ENCODE results near the gene ANAPC10. TPM values are rescaled to one million over a fixed set of nuclear protein-coding genes. Genes with fewer than 3 reads are reported as not detected.

Gene ANAPC10
- total and polyA plus RNA-seq, 2 of the 4 experiments (the other 2 are of a cell fraction), result 17.1 to 22.4 TPM

DNA sequence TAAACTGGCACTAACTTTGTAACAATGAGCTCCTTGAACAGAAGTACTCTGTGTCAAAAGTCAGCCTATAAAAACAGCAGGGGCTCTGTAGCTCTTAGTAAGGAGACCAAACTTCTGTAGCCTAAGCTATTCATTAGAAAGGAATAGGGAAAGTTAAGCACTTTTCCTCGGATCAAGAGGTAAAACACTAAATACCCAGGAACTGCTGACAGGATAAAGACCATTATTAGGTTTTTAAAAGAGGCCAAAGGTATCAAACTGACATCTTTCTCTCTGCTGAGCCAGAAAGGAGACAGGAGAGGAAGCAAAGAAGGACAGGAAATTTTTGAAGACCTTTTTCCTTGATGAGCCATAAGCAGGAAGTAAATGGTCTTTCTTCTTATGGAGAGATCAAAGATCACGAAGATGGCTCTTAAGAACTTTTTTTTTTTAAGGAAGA, 31.9 kb downstream of the ANAPC10 start:
- BruUV-seq (replicated peaks), result no TSS peak
- TF ChIP-seq CEBPB (IDR thresholded peaks at IDR 0.05; ENCODE audit: low read depth, low read length) (no peak), RFX5 (IDR thresholded peaks at IDR 0.05; ENCODE audit: low read depth, low read length) (no peak), BHLHE40 (IDR thresholded peaks at IDR 0.05; ENCODE audit: low read depth, low read length) (no peak), POLR2A (IDR thresholded peaks at IDR 0.05; ENCODE audit: low read depth, low read length) (no peak), RAD21 (IDR thresholded peaks at IDR 0.05; ENCODE audit: low read length) (no peak), FOS (IDR thresholded peaks at IDR 0.05; ENCODE audit: low read depth, low read length) (no peak), NFE2L2 (IDR thresholded peaks at IDR 0.05; ENCODE audit: low read depth, low read length) (no peak), MAZ (IDR thresholded peaks at IDR 0.05; ENCODE audit: borderline replicate concordance, low read depth, low read length) (no peak), MAFK (IDR thresholded peaks at IDR 0.05; ENCODE audit: low read depth, low read length) (no peak), MXI1 (IDR thresholded peaks at IDR 0.05; ENCODE audit: borderline replicate concordance, low read depth, low read length) (no peak), CHD1 (IDR thresholded peaks at IDR 0.05; ENCODE audit: low read depth, low read length) (no peak)
- TF ChIP-seq, protein P1, sequence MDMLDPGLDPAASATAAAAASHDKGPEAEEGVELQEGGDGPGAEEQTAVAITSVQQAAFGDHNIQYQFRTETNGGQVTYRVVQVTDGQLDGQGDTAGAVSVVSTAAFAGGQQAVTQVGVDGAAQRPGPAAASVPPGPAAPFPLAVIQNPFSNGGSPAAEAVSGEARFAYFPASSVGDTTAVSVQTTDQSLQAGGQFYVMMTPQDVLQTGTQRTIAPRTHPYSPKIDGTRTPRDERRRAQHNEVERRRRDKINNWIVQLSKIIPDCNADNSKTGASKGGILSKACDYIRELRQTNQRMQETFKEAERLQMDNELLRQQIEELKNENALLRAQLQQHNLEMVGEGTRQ (IDR thresholded peaks at IDR 0.05; ENCODE audit: low read depth, low read length), result no peak
- TF ChIP-seq, protein P2, sequence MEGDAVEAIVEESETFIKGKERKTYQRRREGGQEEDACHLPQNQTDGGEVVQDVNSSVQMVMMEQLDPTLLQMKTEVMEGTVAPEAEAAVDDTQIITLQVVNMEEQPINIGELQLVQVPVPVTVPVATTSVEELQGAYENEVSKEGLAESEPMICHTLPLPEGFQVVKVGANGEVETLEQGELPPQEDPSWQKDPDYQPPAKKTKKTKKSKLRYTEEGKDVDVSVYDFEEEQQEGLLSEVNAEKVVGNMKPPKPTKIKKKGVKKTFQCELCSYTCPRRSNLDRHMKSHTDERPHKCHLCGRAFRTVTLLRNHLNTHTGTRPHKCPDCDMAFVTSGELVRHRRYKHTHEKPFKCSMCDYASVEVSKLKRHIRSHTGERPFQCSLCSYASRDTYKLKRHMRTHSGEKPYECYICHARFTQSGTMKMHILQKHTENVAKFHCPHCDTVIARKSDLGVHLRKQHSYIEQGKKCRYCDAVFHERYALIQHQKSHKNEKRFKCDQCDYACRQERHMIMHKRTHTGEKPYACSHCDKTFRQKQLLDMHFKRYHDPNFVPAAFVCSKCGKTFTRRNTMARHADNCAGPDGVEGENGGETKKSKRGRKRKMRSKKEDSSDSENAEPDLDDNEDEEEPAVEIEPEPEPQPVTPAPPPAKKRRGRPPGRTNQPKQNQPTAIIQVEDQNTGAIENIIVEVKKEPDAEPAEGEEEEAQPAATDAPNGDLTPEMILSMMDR (conservative IDR thresholded peaks at IDR 0.05; ENCODE audit: low read depth, low read length), result no peak
- TF ChIP-seq, protein P3, sequence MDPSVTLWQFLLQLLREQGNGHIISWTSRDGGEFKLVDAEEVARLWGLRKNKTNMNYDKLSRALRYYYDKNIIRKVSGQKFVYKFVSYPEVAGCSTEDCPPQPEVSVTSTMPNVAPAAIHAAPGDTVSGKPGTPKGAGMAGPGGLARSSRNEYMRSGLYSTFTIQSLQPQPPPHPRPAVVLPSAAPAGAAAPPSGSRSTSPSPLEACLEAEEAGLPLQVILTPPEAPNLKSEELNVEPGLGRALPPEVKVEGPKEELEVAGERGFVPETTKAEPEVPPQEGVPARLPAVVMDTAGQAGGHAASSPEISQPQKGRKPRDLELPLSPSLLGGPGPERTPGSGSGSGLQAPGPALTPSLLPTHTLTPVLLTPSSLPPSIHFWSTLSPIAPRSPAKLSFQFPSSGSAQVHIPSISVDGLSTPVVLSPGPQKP (IDR thresholded peaks at IDR 0.05; ENCODE audit: borderline replicate concordance, low read depth, low read length), result no peak
- H3K27me3 ChIP-seq (ENCODE audit: control insufficient read depth, insufficient read depth, low read length), result no peaks in the 10 kb centered on the region

More for the DNA sequence above, 31.9 kb downstream of the ANAPC10 start:
- Histone ChIP-seq H4K91ac (ENCODE audit: insufficient read depth, low read depth, low read length) (no peak overlapping the region), H2BK5ac (ENCODE audit: low read depth, low read length, poor library complexity, severe bottlenecking) (no peak overlapping the region), H2BK15ac (ENCODE audit: low read depth, low read length) (no peak overlapping the region), H3K23ac (ENCODE audit: low read depth, low read length) (no peak overlapping the region), H3K4me1 (ENCODE audit: control insufficient read depth, insufficient read depth, low read length) (peaks cover 2% of the 10 kb centered on the region; the same call in 1 of the 2 replicates), H3K4me3 (ENCODE audit: insufficient read depth, low read depth, low read length) (no peak overlapping the region), H3K18ac (ENCODE audit: low read depth, low read length) (no peak overlapping the region), H4K8ac (ENCODE audit: low read depth in 2 of 2, low read length in 2 of 2) (no peak overlapping the region), H3K9me3 (ENCODE audit: control insufficient read depth, insufficient read depth, low read length) (no peaks in the 10 kb centered on the region), H4K5ac (ENCODE audit: low read depth, low read length) (no peak overlapping the region), H3K9me1 (ENCODE audit: insufficient read depth, low read length) (no peaks in the 10 kb centered on the region), H2AFZ (replicated peaks; ENCODE audit: low read length, poor library complexity) (no peak overlapping the region), H2BK120ac (ENCODE audit: low read depth, low read length) (no peak overlapping the region), H3K14ac (replicated peaks; ENCODE audit: low read depth, low read length) (no peak overlapping the region), H3K4ac (ENCODE audit: low read depth, low read length) (no peak overlapping the region), H3K9ac (ENCODE audit: low read depth, low read length) (no peak overlapping the region; the same call in 1 of the 2 replicates), H2AK5ac (ENCODE audit: low read depth, low read length) (no peak overlapping the region), H4K20me1 (ENCODE audit: insufficient read depth, low read length) (no peaks in the 10 kb centered on the region), H3K27ac (ENCODE audit: insufficient read depth, low read length) (no peak overlapping the region), H3K56ac (ENCODE audit: extremely low read depth, insufficient read depth, low read length) (no peak overlapping the region), H3K79me1 (ENCODE audit: low read depth in 1 of 2, low read length in 2 of 2) (peaks cover 5 to 13% of the 10 kb centered on the region in 2 experiments; a peak in 2 of 4 replicates), H2BK20ac (ENCODE audit: low read depth, low read length) (no peak overlapping the region), H2AK9ac (replicated peaks; ENCODE audit: low read depth, low read length, poor library complexity) (no peak overlapping the region), H3K36me3 (ENCODE audit: control insufficient read depth, insufficient read depth, low read length) (no peaks in the 10 kb centered on the region), H3K4me2 (ENCODE audit: low read depth, low read length) (no peak overlapping the region)
- POLR2A ChIA-PET (ENCODE audit: unreplicated experiment), result no interaction called here
- dilution Hi-C loops (cut with HindIII; ENCODE audit: low sequenced_read_pairs, unreplicated experiment) (no loop called here), intact Hi-C loops (cut with micrococcal nuclease) (no loop called here), in situ Hi-C loops (cut with MboI; ENCODE audit: low sequenced_read_pairs) (loop anchor here (10.0 kb wide), 1 partner anchor 891 kb away; no protein-coding TSS in a partner anchor)
- ATAC-seq (ENCODE audit: low read depth) (no peak), DNase-seq (no peak)
- CTCF ChIA-PET, result no interaction called here
- no CpG with 5 or more reads among the region's 2 CpGs for WGBS, 2 experiments (ENCODE audit: extremely low coverage in 2 of 2, insufficient read length in 1 of 2)

All from IMR-90 (cell line).